K562 (cell line): Measurements from ENCODE around the gene GLB1L. TPM values are rescaled to one million over a fixed set of nuclear protein-coding genes. Genes with fewer than 3 reads are reported as not detected.

ENCODE experiments used
- ARID1B ChIP-seq: fragments of 450-650 bp; IDR thresholded peaks from 2 replicates; pipeline ENCODE4 v1.6.1; 2016; ENCODE audit warnings: antibody characterized with exemption, mild to moderate bottlenecking, inconsistent platforms
- ATF1 ChIP-seq, 2 experiments: fragments of 450-650 bp in 1 of 2; IDR thresholded peaks; 2 replicates each; pipeline ENCODE4 v1.6.1; 2016; ENCODE audit warnings: missing compliant biosample characterization in 1 of 2, missing genetic modification characterization in 1 of 2
- CC2D1A ChIP-seq: fragments of 450-650 bp; IDR thresholded peaks from 2 replicates; pipeline ENCODE4 v1.6.1; 2017; ENCODE audit warnings: mild to moderate bottlenecking
- FOS ChIP-seq: IDR thresholded peaks from 3 replicates; pipeline ENCODE4 v1.6.1; 2011; ENCODE audit not compliant: insufficient read length; ENCODE audit errors: extremely low read depth
- HDAC2 ChIP-seq: fragments of 450-650 bp; IDR thresholded peaks from 2 replicates; pipeline ENCODE4 v1.6.1; 2016; ENCODE audit warnings: mild to moderate bottlenecking
- NBN ChIP-seq: fragments of 450-650 bp; IDR thresholded peaks from 2 replicates; pipeline ENCODE4 v1.6.1; 2016; ENCODE audit warnings: low read depth, mild to moderate bottlenecking
- NCOA4 ChIP-seq: fragments of 450-650 bp; IDR thresholded peaks from 2 replicates; pipeline ENCODE4 v1.6.1; 2018; ENCODE audit warnings: mild to moderate bottlenecking; ENCODE audit not compliant: partially characterized antibody
- NEUROD1 ChIP-seq: fragments of 150-350 bp; IDR thresholded peaks from 2 replicates; pipeline ENCODE4 v1.6.1; 2014; ENCODE audit warnings: borderline replicate concordance, low read length, low read depth; ENCODE audit not compliant: partially characterized antibody
- NFE2L1 ChIP-seq: fragments of 450-650 bp; IDR thresholded peaks from 2 replicates; pipeline ENCODE4 v1.6.1; 2016; ENCODE audit warnings: missing genetic modification characterization, low read depth, mild to moderate bottlenecking, missing compliant biosample characterization, moderate library complexity, borderline replicate concordance
- NR3C1 ChIP-seq: sonication (generic); formaldehyde crosslinking; IDR thresholded peaks from 2 replicates; pipeline ENCODE4 v1.8.1; 2022; ENCODE audit warnings: missing genetic modification reagents
- POU5F1 ChIP-seq: fragments of 150-350 bp; IDR thresholded peaks from 2 replicates; pipeline ENCODE4 v1.6.1; 2014; ENCODE audit warnings: borderline replicate concordance, low read length, low read depth, mild to moderate bottlenecking; ENCODE audit not compliant: partially characterized antibody
- RBM17 ChIP-seq: fragments of 200-400 bp; formaldehyde crosslinking; IDR thresholded peaks from 2 replicates; pipeline ENCODE4 v1.6.1; 2017; ENCODE audit warnings: low read depth, mild to moderate bottlenecking, low read length, borderline replicate concordance
- ZNF175 ChIP-seq: fragments of 200-800 bp; sonication (Bioruptor generic); IDR thresholded peaks from 2 replicates; pipeline ENCODE4 v1.6.1; 2016; ENCODE audit warnings: low read depth, mild to moderate bottlenecking, missing genetic modification characterization, missing compliant biosample characterization
- ZNF263 ChIP-seq: sonication (generic); formaldehyde crosslinking; IDR thresholded peaks from 2 replicates; pipeline ENCODE4 v1.8.0; 2022; ENCODE audit warnings: mild to moderate bottlenecking, missing genetic modification reagents, borderline replicate concordance
- ZNF347 ChIP-seq: fragments of 450-650 bp; formaldehyde crosslinking; IDR thresholded peaks from 2 replicates; pipeline ENCODE4 v1.4.0; 2020; ENCODE audit warnings: low read depth, mild to moderate bottlenecking, moderate library complexity
- ZNF384 ChIP-seq: IDR thresholded peaks from 2 replicates; pipeline ENCODE4 v1.6.1; 2012; ENCODE audit warnings: low read depth, low read length, improper control_type of control experiment
- ZZZ3 ChIP-seq: fragments of 450-650 bp; IDR thresholded peaks from 2 replicates; pipeline ENCODE4 v1.6.1; 2016; ENCODE audit warnings: antibody characterized with exemption, mild to moderate bottlenecking, moderate library complexity
- polyA plus RNA-seq, 8 experiments: library from polyadenylated mRNA; depleted of rRNA in 4 of 8; stranded (reverse) in 5 of 8; unstranded in 3 of 8; fragments of >200 nt; fragmentation: Nextera tagmentation in 2 of 8; fragmentation: Illumina TruSeq in 1 of 8; extraction: Ambion mirVana in 2 of 8; extraction: Trizol in 1 of 8; gene quantifications; 2 replicates each; pipeline versions ENCODE4 v1.2.1 to v1.2.3, GENCODE V29; 2011 to 2014; ENCODE audit warnings: inconsistent platforms in 1 of 8, missing spikeins in 1 of 8
- total RNA-seq, 7 experiments: library from RNA; depleted of rRNA in 6 of 7; stranded (reverse); fragments of >200 nt in 6 of 7; fragmentation: Illumina TruSeq in 2 of 7; extraction: Trizol in 2 of 7; gene quantifications; 2 replicates each; pipeline versions ENCODE4 v1.2.1 to v1.2.3, GENCODE V29; 2011 to 2021; ENCODE audit warnings: low replicate concordance in 1 of 7
- TF ChIP-seq, protein P1 (sequence below): fragments of 450-650 bp; conservative IDR thresholded peaks from 2 replicates; pipeline ENCODE4 v1.6.1; 2016; ENCODE audit warnings: missing genetic modification characterization, low read depth, mild to moderate bottlenecking, missing compliant biosample characterization, moderate library complexity
- TF ChIP-seq, protein P2 (sequence below): sonication (generic); formaldehyde crosslinking; IDR thresholded peaks from 2 replicates; pipeline ENCODE4 v1.8.0; 2022; ENCODE audit warnings: missing genetic modification reagents, mild to moderate bottlenecking, moderate library complexity, borderline replicate concordance
- TF ChIP-seq, protein P3 (sequence below), 3 experiments: IDR thresholded peaks in 2 of 3; conservative IDR thresholded peaks in 1 of 3; 2 replicates each; pipeline ENCODE4 v1.5.1; 2011 to 2012; ENCODE audit warnings: low read length in 3 of 3, mild to moderate bottlenecking in 3 of 3, control low read depth in 2 of 3, improper control_type of control experiment in 1 of 3, inconsistent platforms in 1 of 3, low read depth in 1 of 3, mixed read lengths in 1 of 3, moderate library complexity in 1 of 3; ENCODE audit not compliant: insufficient read depth in 2 of 3
- TF ChIP-seq, protein P4 (sequence below): fragments of 450-650 bp; formaldehyde crosslinking; IDR thresholded peaks from 2 replicates; pipeline ENCODE4 v1.4.0; 2020; ENCODE audit warnings: mild to moderate bottlenecking, mixed read lengths

The GLB1L gene
- total and polyA plus RNA-seq, 9 of the 15 experiments (the other 6 are each of a cell fraction or from before 2014, with no cell fraction given), result 0.42 to 2.9 (median 2.5) TPM

DNA sequence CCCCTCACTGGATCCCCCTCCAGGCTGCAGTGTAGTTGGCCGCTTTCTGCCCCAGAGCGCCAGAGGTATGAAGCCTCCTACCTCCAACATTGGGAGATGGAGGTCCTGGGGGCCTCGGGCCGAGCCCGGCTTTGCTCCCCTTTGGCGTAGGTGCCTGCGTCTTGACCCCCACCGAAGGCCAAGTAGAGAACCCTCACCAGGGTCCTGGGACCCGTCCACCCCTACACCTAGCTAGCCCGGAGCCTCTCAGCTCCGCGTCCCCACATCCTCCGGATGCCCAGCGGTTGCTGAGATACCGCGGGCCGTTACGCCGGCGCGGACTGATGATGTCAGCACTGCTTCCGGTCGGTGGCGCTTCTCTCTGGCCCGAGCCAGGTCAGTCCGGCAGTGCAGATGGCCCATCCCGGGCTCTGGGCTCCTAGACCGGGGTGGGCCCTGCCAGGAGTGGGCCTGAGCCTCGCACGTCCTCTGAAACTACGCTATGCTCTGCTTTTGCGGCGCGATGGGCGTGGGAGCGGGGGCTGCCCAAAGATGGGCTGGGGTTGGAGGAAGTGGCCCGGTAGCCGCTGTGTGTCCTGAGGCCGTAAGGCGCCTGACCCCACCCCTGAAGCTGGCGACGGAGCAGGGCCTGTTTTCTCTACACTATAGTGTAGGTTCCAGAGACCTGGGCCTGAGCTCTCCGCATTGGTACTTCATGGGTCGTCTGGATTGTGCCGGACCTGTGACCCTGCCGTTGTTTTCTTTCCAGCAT lies at the start of gene GLB1L, which contains the start of gene STK16 (continued):
- no peak for TF ChIP-seq ZNF384
- no peak for TF ChIP-seq NFE2L1 (tag)
- no peak for TF ChIP-seq RBM17
- TF ChIP-seq ZZZ3, result no peak
- TF ChIP-seq ATF1 (CRISPR knock-in tag; IDR thresholded peaks at IDR 0.05), result peak; percentile 85
- peak; percentile 98 for TF ChIP-seq ATF1 (tag; IDR thresholded peaks at IDR 0.05)
- TF ChIP-seq HDAC2, result no peak
- no peak for TF ChIP-seq ZNF175 (CRISPR knock-in tag)
- no peak for TF ChIP-seq ZNF263
- no peak for TF ChIP-seq ZNF347 (CRISPR knock-in tag)
- TF ChIP-seq, protein P1, sequence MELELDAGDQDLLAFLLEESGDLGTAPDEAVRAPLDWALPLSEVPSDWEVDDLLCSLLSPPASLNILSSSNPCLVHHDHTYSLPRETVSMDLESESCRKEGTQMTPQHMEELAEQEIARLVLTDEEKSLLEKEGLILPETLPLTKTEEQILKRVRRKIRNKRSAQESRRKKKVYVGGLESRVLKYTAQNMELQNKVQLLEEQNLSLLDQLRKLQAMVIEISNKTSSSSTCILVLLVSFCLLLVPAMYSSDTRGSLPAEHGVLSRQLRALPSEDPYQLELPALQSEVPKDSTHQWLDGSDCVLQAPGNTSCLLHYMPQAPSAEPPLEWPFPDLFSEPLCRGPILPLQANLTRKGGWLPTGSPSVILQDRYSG (tag), result no peak
- no peak for TF ChIP-seq CC2D1A
- TF ChIP-seq POU5F1, result no peak
- TF ChIP-seq ARID1B, result 0 out of 2 replicates have a peak, but pooled peaks have one; percentile 25
- TF ChIP-seq, protein P2, sequence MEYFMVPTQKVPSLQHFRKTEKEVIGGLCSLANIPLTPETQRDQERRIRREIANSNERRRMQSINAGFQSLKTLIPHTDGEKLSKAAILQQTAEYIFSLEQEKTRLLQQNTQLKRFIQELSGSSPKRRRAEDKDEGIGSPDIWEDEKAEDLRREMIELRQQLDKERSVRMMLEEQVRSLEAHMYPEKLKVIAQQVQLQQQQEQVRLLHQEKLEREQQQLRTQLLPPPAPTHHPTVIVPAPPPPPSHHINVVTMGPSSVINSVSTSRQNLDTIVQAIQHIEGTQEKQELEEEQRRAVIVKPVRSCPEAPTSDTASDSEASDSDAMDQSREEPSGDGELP (CRISPR knock-in tag), result peak; percentile 82; the same call in 1 of the 2 replicates
- no peak; the same call in 1 of the 2 replicates for TF ChIP-seq NR3C1
- TF ChIP-seq, protein P3, sequence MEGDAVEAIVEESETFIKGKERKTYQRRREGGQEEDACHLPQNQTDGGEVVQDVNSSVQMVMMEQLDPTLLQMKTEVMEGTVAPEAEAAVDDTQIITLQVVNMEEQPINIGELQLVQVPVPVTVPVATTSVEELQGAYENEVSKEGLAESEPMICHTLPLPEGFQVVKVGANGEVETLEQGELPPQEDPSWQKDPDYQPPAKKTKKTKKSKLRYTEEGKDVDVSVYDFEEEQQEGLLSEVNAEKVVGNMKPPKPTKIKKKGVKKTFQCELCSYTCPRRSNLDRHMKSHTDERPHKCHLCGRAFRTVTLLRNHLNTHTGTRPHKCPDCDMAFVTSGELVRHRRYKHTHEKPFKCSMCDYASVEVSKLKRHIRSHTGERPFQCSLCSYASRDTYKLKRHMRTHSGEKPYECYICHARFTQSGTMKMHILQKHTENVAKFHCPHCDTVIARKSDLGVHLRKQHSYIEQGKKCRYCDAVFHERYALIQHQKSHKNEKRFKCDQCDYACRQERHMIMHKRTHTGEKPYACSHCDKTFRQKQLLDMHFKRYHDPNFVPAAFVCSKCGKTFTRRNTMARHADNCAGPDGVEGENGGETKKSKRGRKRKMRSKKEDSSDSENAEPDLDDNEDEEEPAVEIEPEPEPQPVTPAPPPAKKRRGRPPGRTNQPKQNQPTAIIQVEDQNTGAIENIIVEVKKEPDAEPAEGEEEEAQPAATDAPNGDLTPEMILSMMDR (IDR thresholded peaks at IDR 0.05 in 2 of 3, conservative IDR thresholded peaks at IDR 0.05 in 1 of 3; ENCODE audit: insufficient read depth in 2 of 3, low read depth in 1 of 3, low read length in 3 of 3), result 0 out of 6 replicates have a peak, but pooled peaks of 1 of the 3 experiments have one; percentile 2
- peak; percentile 43; the same call in 1 of the 2 replicates for TF ChIP-seq NBN
- TF ChIP-seq FOS, result no peak
- TF ChIP-seq NCOA4, result no peak
- TF ChIP-seq, protein P4, sequence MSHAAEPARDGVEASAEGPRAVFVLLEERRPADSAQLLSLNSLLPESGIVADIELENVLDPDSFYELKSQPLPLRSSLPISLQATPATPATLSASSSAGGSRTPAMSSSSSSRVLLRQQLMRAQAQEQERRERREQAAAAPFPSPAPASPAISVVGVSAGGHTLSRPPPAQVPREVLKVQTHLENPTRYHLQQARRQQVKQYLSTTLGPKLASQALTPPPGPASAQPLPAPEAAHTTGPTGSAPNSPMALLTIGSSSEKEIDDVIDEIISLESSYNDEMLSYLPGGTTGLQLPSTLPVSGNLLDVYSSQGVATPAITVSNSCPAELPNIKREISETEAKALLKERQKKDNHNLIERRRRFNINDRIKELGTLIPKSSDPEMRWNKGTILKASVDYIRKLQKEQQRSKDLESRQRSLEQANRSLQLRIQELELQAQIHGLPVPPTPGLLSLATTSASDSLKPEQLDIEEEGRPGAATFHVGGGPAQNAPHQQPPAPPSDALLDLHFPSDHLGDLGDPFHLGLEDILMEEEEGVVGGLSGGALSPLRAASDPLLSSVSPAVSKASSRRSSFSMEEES (CRISPR knock-in tag), result no peak
- no peak for TF ChIP-seq NEUROD1
